ENCODE data around the gene ZNF511. TPM values are rescaled to one million over a fixed set of nuclear protein-coding genes. Genes with fewer than 3 reads are reported as not detected.

Gene ZNF511
- total RNA-seq, 1 experiment from 2014 or later = 49.0 TPM

DNA sequence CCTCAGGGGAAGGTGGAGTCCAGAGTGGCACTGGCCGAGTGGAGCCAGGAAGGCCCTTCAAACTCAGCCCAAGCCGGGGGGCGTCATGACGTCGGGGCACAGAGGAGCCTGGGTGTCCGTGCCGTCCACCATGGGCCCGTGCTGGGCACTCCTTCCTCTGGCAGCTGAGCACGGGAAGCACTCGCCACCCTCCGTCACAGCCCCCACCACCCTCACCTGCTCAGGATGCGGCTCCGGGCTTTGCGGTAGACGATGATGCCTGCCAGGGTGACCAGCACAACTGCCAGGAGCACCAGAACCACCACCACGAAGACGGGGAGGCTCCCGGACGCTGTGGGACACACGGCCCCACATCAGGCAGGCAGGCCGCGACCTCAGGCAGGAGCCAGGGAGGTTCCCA is 40.2 kb upstream of the ZNF511 start:
- H3K27ac ChIP-seq (ENCODE audit: low read depth, low read length) = no peak overlapping the region
- ChIA-PET POLR2A (no interaction called here), CTCF (no interaction called here), RAD21 (ENCODE audit: low non-redundant PET in 1 of 2, low total read pairs in 2 of 2, uncharacterized antibody in 2 of 2, unreplicated experiment in 2 of 2) (no interaction called here)
- no peaks in the 10 kb centered on the region for H3K9me3 ChIP-seq (ENCODE audit: control insufficient read depth in 1 of 2, insufficient read depth in 1 of 2, low read depth in 1 of 2, low read length in 2 of 2)
- intact Hi-C loops (cut with micrococcal nuclease) = no loop called here
- no peaks in the 10 kb centered on the region for H3K27me3 ChIP-seq (ENCODE audit: insufficient read depth, low read length)
- no peak overlapping the region for H3K9ac ChIP-seq (ENCODE audit: low read length)
- no peak for TF ChIP-seq POLR2AphosphoS5 (IDR thresholded peaks at IDR 0.05; ENCODE audit: low read depth, low read length)
- no peak for TF ChIP-seq SIN3A (IDR thresholded peaks at IDR 0.05; ENCODE audit: low read depth)
- TF ChIP-seq, protein P1, sequence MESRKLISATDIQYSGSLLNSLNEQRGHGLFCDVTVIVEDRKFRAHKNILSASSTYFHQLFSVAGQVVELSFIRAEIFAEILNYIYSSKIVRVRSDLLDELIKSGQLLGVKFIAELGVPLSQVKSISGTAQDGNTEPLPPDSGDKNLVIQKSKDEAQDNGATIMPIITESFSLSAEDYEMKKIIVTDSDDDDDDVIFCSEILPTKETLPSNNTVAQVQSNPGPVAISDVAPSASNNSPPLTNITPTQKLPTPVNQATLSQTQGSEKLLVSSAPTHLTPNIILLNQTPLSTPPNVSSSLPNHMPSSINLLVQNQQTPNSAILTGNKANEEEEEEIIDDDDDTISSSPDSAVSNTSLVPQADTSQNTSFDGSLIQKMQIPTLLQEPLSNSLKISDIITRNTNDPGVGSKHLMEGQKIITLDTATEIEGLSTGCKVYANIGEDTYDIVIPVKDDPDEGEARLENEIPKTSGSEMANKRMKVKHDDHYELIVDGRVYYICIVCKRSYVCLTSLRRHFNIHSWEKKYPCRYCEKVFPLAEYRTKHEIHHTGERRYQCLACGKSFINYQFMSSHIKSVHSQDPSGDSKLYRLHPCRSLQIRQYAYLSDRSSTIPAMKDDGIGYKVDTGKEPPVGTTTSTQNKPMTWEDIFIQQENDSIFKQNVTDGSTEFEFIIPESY (IDR thresholded peaks at IDR 0.05; ENCODE audit: extremely low read depth, insufficient replicate concordance, low read length) = no peak
- no peak for TF ChIP-seq SP1 (IDR thresholded peaks at IDR 0.05; ENCODE audit: low read depth)
- TF ChIP-seq, protein P2, sequence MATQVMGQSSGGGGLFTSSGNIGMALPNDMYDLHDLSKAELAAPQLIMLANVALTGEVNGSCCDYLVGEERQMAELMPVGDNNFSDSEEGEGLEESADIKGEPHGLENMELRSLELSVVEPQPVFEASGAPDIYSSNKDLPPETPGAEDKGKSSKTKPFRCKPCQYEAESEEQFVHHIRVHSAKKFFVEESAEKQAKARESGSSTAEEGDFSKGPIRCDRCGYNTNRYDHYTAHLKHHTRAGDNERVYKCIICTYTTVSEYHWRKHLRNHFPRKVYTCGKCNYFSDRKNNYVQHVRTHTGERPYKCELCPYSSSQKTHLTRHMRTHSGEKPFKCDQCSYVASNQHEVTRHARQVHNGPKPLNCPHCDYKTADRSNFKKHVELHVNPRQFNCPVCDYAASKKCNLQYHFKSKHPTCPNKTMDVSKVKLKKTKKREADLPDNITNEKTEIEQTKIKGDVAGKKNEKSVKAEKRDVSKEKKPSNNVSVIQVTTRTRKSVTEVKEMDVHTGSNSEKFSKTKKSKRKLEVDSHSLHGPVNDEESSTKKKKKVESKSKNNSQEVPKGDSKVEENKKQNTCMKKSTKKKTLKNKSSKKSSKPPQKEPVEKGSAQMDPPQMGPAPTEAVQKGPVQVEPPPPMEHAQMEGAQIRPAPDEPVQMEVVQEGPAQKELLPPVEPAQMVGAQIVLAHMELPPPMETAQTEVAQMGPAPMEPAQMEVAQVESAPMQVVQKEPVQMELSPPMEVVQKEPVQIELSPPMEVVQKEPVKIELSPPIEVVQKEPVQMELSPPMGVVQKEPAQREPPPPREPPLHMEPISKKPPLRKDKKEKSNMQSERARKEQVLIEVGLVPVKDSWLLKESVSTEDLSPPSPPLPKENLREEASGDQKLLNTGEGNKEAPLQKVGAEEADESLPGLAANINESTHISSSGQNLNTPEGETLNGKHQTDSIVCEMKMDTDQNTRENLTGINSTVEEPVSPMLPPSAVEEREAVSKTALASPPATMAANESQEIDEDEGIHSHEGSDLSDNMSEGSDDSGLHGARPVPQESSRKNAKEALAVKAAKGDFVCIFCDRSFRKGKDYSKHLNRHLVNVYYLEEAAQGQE (IDR thresholded peaks at IDR 0.05; ENCODE audit: low read depth) = no peak
- TF ChIP-seq CBX3 (IDR thresholded peaks at IDR 0.05; ENCODE audit: low read depth) = no peak
- no peak for TF ChIP-seq EZH2phosphoT487 (IDR thresholded peaks at IDR 0.05; ENCODE audit: borderline replicate concordance)
- no peak for TF ChIP-seq POLR2A (IDR thresholded peaks at IDR 0.05; ENCODE audit: borderline replicate concordance, extremely low read depth, insufficient read depth, insufficient read length)
- no peak for TF ChIP-seq ZFX (IDR thresholded peaks at IDR 0.05)
- TF ChIP-seq ZNF274 (IDR thresholded peaks at IDR 0.05; ENCODE audit: low read depth, low read length) = no peak
- TF ChIP-seq EGR1 (IDR thresholded peaks at IDR 0.05; ENCODE audit: low read depth) = no peak
- TF ChIP-seq, protein P3, sequence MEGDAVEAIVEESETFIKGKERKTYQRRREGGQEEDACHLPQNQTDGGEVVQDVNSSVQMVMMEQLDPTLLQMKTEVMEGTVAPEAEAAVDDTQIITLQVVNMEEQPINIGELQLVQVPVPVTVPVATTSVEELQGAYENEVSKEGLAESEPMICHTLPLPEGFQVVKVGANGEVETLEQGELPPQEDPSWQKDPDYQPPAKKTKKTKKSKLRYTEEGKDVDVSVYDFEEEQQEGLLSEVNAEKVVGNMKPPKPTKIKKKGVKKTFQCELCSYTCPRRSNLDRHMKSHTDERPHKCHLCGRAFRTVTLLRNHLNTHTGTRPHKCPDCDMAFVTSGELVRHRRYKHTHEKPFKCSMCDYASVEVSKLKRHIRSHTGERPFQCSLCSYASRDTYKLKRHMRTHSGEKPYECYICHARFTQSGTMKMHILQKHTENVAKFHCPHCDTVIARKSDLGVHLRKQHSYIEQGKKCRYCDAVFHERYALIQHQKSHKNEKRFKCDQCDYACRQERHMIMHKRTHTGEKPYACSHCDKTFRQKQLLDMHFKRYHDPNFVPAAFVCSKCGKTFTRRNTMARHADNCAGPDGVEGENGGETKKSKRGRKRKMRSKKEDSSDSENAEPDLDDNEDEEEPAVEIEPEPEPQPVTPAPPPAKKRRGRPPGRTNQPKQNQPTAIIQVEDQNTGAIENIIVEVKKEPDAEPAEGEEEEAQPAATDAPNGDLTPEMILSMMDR (IDR thresholded peaks at IDR 0.05 in 2 of 3, conservative IDR thresholded peaks at IDR 0.05 in 1 of 3; ENCODE audit: borderline replicate concordance in 1 of 3, insufficient read depth in 1 of 3, low read depth in 2 of 3, low read length in 2 of 3) = no peak
- TF ChIP-seq JUND (IDR thresholded peaks at IDR 0.05) = no peak
- no peak for TF ChIP-seq CEBPB (IDR thresholded peaks at IDR 0.05; ENCODE audit: low read depth)
- TF ChIP-seq TCF7L2 (IDR thresholded peaks at IDR 0.05; ENCODE audit: borderline replicate concordance, extremely low read depth, insufficient read depth, insufficient read length) = no peak
- no peak for TF ChIP-seq RAD21 (IDR thresholded peaks at IDR 0.05; ENCODE audit: low read depth)
- no peak for TF ChIP-seq FOSL1 (IDR thresholded peaks at IDR 0.05; ENCODE audit: low read depth)
- no peak for TF ChIP-seq SRF (IDR thresholded peaks at IDR 0.05; ENCODE audit: low read depth)
- TF ChIP-seq YY1 (IDR thresholded peaks at IDR 0.05; ENCODE audit: extremely low read depth, insufficient replicate concordance, low read depth, low read length) = no peak
- no peak for ATAC-seq
- DNase-seq (ENCODE audit: low read depth, low spot score) = no peak
- no peaks in the 10 kb centered on the region for H3K9me2 ChIP-seq (ENCODE audit: insufficient read depth)
- no peaks in the 10 kb centered on the region for H3K79me2 ChIP-seq (ENCODE audit: insufficient read depth, low read length)
- H4K20me1 ChIP-seq (ENCODE audit: insufficient read depth) = no peaks in the 10 kb centered on the region
- H3K4me1 ChIP-seq (ENCODE audit: control insufficient read depth in 1 of 2, insufficient read depth in 2 of 2, low read length in 2 of 2) = peaks cover 0 to 4% of the 10 kb centered on the region in 2 experiments; a peak in 1 of 4 replicates
- BruUV-seq (replicated peaks) = no TSS peak
- no peak overlapping the region for H2AFZ ChIP-seq (ENCODE audit: low read depth, low read length, poor library complexity, severe bottlenecking)
- H3K4me2 ChIP-seq (ENCODE audit: low read length) = no peak overlapping the region
- H3K36me3 ChIP-seq (ENCODE audit: control insufficient read depth in 1 of 2, insufficient read depth in 2 of 2, low read length in 2 of 2) = no peaks in the 10 kb centered on the region
- no peak overlapping the region for H3K4me3 ChIP-seq (replicated peaks in 1 of 2; ENCODE audit: low read depth in 1 of 2, low read length in 2 of 2)

All from HCT116 (cell line).